Fibroblast of mammary gland (primary cell): ENCODE measurements around the gene TPO.

ENCODE experiments used
- DNase-seq: peaks from one replicate; pipeline ENCODE4 v3.0.0-alpha.2; 2010; ENCODE audit warnings: low read depth
- H3K4me3 ChIP-seq: 2 replicates; pipeline ENCODE4 v1.5.1; 2011; ENCODE audit warnings: low read depth, mild to moderate bottlenecking, low read length, moderate library complexity; ENCODE audit not compliant: control insufficient read depth
- TF ChIP-seq, protein P1 (sequence below): conservative IDR thresholded peaks from 2 replicates; pipeline ENCODE4 v1.5.1; 2011; ENCODE audit warnings: low read depth, low read length, inconsistent platforms; ENCODE audit not compliant: control insufficient read depth, insufficient read depth

Gene TPO

DNA sequence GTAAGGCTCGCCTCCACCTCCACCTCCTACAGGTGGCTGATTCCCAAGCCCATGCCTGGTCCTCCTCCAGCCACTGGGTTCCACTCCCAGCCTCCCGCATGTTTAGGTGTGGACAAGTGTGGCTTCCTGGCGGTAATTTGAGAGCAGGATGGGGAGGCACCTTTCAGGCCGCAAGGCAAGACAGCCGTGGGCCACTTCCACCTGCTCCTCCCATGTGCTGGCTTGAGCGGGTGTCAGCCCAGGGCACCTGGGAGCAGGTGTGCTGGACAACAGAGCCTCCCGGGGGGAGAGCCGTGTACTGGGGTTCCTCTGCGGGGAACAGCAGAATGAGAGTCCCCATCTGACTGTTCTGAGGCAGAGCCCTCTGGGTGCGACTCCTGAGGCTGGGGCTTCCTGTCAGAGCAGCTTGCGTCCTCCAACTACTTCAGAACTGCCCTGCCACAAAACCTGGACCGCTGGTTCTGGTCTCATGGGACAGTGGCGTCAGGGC is 83.9 kb downstream of the TPO start:
- TF ChIP-seq, protein P1, sequence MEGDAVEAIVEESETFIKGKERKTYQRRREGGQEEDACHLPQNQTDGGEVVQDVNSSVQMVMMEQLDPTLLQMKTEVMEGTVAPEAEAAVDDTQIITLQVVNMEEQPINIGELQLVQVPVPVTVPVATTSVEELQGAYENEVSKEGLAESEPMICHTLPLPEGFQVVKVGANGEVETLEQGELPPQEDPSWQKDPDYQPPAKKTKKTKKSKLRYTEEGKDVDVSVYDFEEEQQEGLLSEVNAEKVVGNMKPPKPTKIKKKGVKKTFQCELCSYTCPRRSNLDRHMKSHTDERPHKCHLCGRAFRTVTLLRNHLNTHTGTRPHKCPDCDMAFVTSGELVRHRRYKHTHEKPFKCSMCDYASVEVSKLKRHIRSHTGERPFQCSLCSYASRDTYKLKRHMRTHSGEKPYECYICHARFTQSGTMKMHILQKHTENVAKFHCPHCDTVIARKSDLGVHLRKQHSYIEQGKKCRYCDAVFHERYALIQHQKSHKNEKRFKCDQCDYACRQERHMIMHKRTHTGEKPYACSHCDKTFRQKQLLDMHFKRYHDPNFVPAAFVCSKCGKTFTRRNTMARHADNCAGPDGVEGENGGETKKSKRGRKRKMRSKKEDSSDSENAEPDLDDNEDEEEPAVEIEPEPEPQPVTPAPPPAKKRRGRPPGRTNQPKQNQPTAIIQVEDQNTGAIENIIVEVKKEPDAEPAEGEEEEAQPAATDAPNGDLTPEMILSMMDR: no peak
- no peak for DNase-seq
- no peak overlapping the region for H3K4me3 ChIP-seq

DNA sequence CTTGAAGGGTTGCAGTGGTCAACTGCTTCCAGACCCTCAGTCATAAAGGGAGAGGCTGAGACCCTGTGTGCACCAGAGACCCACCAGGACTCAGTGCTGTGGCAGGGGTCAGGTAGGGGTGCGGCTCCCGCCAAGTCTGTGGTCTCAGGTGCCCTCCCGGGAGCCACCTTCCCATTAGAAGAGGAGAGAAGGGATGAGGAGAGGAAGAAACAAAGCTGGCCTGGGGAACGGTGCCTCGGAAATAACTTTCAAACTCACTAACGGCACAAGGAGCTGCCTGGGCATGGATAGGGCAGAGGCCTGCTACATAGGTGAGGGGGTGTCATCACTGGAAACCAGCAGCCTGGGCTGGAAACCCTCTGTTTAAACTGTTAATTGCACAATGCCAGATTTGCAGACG is 84.9 kb downstream of the TPO start:
- no peak overlapping the region for H3K4me3 ChIP-seq
- DNase-seq: no peak
- TF ChIP-seq, protein P1: no peak

DNA sequence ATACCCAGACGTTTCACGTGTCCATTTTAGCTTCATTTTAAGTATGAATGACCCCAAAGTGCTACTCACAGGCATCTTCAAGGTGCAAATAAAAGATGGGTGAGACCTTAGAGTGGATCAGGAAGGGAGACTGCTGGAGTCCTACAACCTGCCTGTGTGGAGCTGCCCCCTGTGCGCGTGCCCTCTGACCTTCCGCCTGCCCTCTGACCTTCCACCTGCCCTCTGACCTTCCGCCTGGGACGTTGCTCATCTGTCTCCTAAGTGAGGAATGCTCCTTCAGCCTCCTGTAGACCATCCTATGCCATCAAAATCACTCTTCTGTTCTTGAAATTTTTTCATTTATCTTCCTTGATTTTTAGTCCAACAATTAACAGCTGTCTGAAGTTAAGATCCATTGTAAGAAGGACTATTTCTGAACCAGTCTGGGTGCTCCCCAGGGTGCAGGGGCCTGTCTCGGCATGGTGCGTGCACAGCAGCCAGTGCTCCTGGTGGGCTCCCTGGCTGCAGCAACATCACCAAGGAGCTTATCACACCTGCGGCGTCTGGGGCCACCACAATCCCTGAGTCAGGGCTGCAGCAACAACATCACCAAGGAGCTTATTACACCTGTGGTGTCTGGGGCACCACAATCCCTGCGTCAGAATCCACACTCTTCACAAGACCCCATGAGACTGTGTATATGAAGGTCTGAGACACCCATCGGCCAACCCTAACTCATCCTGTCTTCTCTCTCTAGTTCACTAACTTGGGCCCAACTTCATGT is 86.0 kb downstream of the TPO start:
- no peak for DNase-seq
- TF ChIP-seq, protein P1: no peak
- H3K4me3 ChIP-seq: no peak overlapping the region

DNA sequence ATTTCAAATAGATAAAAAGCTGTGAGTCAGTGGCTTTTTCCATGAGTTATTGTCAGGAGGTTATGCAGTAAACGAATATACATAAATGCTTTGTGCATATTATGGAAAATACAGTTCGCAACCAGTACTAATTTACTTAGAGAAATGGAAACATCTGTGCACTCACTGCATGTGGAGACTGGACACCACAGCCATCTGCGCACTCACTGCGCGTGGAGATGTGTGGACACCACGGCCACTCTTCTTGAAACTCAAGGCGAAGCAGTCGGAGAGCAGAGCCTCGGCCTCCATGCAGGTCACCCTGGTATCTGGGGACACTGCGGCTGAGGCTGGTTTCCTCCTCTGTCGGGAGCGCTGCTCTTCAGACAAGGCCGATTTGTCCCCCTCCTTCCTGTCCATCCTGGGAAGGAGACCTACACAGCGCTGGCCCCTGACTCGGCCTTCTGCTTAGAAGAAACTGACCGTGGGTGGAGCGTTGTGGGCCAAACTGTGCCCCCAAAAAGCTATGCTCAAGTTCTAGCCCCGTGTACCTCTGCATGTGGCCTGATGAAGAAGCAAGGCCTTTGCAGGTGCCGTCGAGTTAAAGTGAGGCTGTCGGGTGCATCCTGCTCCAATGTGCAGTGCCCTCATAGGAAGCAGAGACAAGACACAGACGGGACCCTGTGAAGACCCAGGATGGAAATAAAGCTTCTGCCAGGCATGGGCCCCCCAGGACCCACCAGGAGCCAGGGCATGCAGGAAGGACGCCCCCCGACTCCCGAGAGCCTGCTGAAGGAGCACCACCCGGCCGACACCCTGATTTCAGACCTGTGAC is 88.0 kb downstream of the TPO start:
- H3K4me3 ChIP-seq: no peak overlapping the region
- TF ChIP-seq, protein P1: no peak
- DNase-seq: no peak

DNA sequence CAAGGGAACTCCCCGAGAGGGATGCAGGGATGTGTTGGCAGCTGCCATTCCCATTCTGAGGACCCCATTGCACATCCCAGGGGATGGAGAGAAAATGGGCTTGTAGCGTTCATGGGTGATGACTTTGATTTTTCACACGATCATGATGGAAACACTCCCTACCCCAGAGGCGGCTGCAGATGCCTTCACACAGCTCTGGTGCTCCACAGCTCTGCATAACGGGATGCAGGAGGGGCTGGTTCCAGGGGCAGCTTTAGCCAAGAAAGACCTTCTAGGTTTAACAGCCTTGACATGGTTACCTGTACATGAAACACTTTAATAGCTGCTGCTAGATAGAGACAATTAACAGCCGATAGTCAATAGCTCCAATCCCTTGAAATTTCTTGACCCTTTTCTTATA is 88.7 kb downstream of the TPO start:
- TF ChIP-seq, protein P1: no peak
- no peak for DNase-seq
- H3K4me3 ChIP-seq: no peak overlapping the region

DNA sequence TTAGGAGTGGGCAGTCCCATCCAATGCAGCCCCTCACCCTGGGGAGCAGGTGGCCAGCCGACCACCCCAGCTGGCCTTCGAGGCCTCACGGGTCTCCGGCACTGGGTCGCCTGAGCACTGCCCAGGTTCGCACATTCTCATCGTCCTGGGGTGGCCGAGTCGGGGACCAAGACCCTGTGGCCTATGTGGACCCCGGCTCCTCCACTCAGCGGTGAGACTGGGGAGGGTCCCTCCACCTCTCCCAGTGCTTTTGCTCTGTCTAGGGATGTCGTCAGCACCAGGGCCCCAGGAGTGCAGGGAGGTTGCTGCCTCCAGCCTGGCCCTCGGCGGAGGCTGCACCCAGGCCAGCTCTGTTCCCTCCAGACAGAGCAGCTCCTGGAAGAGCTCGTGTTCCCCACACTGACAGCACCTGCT is 89.6 kb downstream of the TPO start:
- TF ChIP-seq, protein P1: no peak
- DNase-seq: no peak
- no peak overlapping the region for H3K4me3 ChIP-seq
